C4-2B (cell line): ENCODE results near the gene SPACA4.

ENCODE experiments used
- H3K27ac ChIP-seq: fragments of 450-650 bp; 2 replicates; pipeline ENCODE4 v1.5.1; 2017
- ZFX ChIP-seq: fragments of 450-650 bp; IDR thresholded peaks from 2 replicates; pipeline ENCODE4 v1.6.1; 2017
- TF ChIP-seq, protein P1 (sequence below): fragments of 450-650 bp; conservative IDR thresholded peaks from 2 replicates; pipeline ENCODE4 v1.5.1; 2017; ENCODE audit warnings: mild to moderate bottlenecking

SPACA4 gene

GRCh38 chr19:48632692-48633147, 26.2 kb downstream of the SPACA4 start:
- TF ChIP-seq, protein P1, sequence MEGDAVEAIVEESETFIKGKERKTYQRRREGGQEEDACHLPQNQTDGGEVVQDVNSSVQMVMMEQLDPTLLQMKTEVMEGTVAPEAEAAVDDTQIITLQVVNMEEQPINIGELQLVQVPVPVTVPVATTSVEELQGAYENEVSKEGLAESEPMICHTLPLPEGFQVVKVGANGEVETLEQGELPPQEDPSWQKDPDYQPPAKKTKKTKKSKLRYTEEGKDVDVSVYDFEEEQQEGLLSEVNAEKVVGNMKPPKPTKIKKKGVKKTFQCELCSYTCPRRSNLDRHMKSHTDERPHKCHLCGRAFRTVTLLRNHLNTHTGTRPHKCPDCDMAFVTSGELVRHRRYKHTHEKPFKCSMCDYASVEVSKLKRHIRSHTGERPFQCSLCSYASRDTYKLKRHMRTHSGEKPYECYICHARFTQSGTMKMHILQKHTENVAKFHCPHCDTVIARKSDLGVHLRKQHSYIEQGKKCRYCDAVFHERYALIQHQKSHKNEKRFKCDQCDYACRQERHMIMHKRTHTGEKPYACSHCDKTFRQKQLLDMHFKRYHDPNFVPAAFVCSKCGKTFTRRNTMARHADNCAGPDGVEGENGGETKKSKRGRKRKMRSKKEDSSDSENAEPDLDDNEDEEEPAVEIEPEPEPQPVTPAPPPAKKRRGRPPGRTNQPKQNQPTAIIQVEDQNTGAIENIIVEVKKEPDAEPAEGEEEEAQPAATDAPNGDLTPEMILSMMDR = no peak
- TF ChIP-seq ZFX = no peak
- H3K27ac ChIP-seq = peak overlapping the region; percentile 92

DNA sequence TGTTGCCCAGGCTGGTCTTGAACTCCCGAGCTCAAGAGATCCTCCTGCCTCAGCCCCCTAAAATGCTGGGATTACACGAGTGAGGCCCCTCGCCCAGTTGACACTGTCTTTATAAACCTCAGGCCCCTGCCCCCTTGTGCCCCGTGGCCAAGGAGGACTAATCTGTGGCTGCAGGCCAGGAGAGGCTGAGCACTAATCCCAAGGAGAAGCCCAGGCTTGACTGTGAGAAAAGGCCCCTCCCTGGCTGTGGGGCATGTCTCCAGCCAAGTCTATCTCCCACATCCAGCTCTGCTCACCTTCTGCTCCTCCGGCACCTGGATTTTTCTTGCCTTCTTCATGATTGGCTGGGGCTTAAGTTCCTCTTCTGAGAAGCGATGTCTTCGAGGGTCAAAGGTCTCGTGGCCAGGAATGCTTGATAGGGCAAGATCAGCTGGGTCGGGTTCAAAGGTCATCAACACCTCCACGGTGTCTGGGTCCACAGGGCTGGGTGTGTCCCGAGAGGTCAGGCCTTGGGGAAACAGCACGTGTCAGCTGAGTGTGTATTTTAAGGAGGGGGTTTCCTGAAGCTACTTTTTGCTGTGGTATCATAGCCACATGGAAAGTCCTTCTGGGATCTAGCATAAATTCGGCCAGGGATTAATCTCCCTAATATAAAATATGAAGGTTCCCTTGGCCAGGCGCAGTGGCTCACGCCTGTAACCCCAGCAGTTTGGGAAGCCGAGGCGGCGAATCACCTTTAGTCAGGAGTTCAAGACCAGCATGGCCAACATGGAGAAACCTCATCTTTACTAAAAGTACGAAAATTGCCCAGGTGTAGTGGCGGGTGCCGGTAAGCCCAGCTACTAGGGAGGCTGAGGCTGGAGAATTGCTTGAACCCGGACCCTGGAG, 26.9 kb downstream of the SPACA4 start:
- peak overlapping the region; percentile 92 for H3K27ac ChIP-seq
- TF ChIP-seq ZFX = no peak
- TF ChIP-seq, protein P1 = no peak

GRCh38 chr19:48634036-48634342, 27.4 kb downstream of the SPACA4 start:
- peak overlapping the region; percentile 92 for H3K27ac ChIP-seq
- TF ChIP-seq ZFX = no peak

DNA sequence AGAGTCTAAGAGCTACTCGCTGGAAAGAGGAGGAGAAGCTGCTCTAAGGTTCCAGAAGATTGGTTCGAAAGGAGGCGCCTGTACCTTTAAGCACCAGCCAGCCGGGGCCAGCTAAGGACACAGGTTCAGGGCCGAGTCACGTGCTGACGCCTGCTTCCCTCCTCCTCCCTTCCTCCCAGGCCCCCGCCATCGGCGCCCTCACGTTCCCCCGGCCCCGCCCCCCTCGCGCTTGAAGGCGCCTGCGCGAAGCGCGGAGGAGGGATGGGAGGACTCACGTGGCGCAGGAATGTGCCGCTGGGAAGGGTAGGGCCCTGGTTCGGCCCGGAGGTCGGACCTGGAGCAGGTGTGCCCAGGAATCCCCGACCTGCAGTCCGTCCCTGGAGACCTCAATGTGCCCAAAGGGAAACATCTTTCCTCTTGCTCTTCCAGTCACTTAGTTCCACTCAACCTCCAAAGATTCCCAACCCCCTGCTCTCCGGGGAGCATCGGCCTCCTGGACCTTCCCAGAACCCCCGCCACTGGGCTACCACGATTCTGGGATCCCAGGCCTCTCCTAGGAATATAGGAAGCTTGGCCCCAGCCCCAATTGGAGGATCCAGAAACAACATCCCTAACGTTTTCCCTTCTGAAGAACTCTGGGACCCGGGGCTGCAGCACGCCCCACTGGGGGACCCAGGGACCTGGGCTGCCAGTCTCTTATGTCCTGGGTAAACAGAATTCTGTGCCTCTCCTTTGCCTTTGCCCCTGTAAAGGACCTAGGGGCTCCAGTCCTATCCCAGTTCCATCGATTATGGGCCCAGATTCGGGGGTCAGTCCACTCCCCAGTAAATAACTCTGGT, 28.1 kb downstream of the SPACA4 start:
- TF ChIP-seq, protein P1 = no peak
- TF ChIP-seq ZFX = no peak
- H3K27ac ChIP-seq = peak overlapping the region; percentile 92

DNA sequence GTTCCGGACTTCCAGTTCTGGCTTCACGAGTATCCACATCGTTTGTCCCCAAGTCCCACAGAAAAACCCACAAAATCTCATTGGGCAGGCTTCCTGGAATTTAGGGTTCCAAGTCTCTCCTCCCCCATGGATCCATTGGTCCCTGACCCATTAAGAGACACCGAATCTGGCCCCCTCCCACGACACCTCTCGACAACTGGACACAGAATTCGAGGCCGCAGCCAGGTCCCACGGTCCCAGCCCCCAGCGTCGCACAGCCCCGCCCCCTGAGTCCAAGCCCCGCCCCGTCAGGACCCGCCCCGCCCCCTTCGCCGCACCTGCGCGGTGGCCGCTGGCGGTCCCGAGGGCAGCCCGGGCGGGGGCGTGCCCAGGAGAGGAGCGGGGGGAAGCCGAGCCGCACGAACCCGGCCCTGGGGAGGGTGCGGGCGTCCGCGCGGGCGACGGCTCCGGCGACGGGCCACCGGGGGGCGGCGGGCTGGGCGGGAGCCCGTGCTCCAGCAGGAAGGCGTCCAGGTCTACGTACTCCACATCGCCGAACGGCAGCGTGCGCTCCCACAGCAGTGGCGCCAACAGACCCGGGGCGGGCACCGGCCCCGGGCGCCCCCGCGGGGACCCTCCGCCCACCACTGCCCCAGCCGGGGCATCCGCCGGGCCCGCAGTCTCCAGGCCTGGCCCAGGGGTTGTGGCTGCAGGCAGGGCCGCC, 28.9 kb downstream of the SPACA4 start:
- H3K27ac ChIP-seq = peak overlapping the region; percentile 92
- TF ChIP-seq, protein P1 = no peak
- TF ChIP-seq ZFX = no peak

GRCh38 chr19:48635966-48636858, 29.7 kb downstream of the SPACA4 start:
- H3K27ac ChIP-seq = peak overlapping the region; percentile 92
- TF ChIP-seq ZFX = no peak
- TF ChIP-seq, protein P1 = no peak
